NCI-H2196 treated with DMSO at 0.1 percent for 48 hours (cell line): ENCODE results near the gene NRG3.
"Not testable (repeated sequence)": the region's sequence is repeated elsewhere in the genome, so short reads cannot be mapped to it uniquely, and the experiment has no call there.

Source experiments
- DNase-seq: peaks from one replicate; lab custom pipeline; 2025; ENCODE audit not compliant: unreplicated experiment; lab: John Stamatoyannopoulos, UW

Gene NRG3

GRCh38 chr10:82949816-82950575 lies 1075.0 kb downstream of the NRG3 start:
- no peak for DNase-seq

GRCh38 chr10:82953331-82953730 lies 1078.3 kb downstream of the NRG3 start:
- no peak for DNase-seq

- DNase-seq = no peak
These were observed 1078.9 kb downstream of the NRG3 start for GRCh38 chr10:82953909-82954308.

GRCh38 chr10:82960421-82961060 lies 1085.5 kb downstream of the NRG3 start:
- DNase-seq = not testable (repeated sequence)

- no peak for DNase-seq
These were observed 1086.9 kb downstream of the NRG3 start for GRCh38 chr10:82961864-82962263.

- no peak for DNase-seq
These were observed 1091.1 kb downstream of the NRG3 start for GRCh38 chr10:82966130-82966529.

- no peak for DNase-seq
These were observed 1093.5 kb downstream of the NRG3 start for GRCh38 chr10:82968533-82968932.

GRCh38 chr10:82969405-82969804 lies 1094.4 kb downstream of the NRG3 start:
- no peak for DNase-seq

GRCh38 chr10:82980321-82980720 lies 1105.3 kb downstream of the NRG3 start:
- DNase-seq = no peak

GRCh38 chr10:82981137-82981723 lies 1106.2 kb downstream of the NRG3 start:
- no peak for DNase-seq

GRCh38 chr10:82982110-82982608 lies 1107.2 kb downstream of the NRG3 start:
- no peak for DNase-seq

GRCh38 chr10:82986216-82986615 lies 1111.2 kb downstream of the NRG3 start:
- DNase-seq = no peak

- DNase-seq = not testable (repeated sequence)
These were observed 1131.5 kb downstream of the NRG3 start for GRCh38 chr10:83006479-83006878.

- no peak for DNase-seq
These were observed 1132.5 kb downstream of the NRG3 start for GRCh38 chr10:83007510-83007909.

GRCh38 chr10:83012866-83013265 lies 1137.9 kb downstream of the NRG3 start:
- no peak for DNase-seq

GRCh38 chr10:83017076-83017867 lies 1142.3 kb downstream of the NRG3 start:
- DNase-seq = no peak

GRCh38 chr10:83023662-83024061 lies 1148.7 kb downstream of the NRG3 start:
- DNase-seq = no peak
